GM19328 (cell line): ENCODE data around the gene LRPPRC.

Experiments
- ATAC-seq: cut with Tn5 transposase; IDR thresholded peaks from one replicate; pipeline ENCODE4 v1.9.1; 2021; ENCODE audit warnings: mild to moderate bottlenecking, moderate library complexity; ENCODE audit not compliant: unreplicated experiment

LRPPRC gene

DNA sequence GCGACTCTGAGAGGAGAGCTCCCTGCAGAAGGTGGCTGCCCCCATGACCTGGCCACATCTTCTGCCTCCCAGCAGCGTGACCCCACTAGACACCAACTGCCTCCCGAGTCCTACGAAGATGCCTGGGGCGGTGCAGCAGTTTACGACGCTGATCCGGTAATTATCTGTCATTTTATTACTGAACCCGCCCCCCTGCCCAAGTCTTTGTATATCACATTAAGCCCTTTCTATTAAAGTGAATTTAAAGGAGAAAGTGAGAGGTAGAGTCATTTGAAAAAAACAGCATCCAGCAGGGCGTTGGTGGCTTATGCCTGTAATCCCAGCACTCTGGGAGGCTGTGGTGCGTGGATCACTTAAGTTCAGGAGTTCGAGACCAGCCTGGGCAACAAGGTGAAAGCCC, 123.6 kb downstream of the LRPPRC start:
- ATAC-seq, result no peak

DNA sequence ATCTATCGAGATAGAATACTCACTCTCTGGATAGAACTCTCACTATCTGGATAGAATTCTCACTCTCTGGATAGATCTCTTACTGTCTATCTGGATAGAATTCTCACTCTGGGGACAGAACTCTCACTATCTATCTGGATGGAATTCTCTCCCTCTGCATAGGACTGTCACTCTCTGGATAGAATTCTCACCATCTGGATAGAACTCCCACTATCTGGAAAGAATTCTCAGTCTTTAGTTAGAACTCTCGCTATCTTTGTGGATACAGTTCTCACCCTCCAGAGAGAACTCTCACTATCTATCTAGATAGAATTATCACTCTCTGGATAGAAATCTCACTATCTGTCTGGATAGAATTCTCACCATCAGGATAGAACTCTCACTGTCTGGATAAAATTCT, 140.5 kb downstream of the LRPPRC start:
- ATAC-seq, result no peak

DNA sequence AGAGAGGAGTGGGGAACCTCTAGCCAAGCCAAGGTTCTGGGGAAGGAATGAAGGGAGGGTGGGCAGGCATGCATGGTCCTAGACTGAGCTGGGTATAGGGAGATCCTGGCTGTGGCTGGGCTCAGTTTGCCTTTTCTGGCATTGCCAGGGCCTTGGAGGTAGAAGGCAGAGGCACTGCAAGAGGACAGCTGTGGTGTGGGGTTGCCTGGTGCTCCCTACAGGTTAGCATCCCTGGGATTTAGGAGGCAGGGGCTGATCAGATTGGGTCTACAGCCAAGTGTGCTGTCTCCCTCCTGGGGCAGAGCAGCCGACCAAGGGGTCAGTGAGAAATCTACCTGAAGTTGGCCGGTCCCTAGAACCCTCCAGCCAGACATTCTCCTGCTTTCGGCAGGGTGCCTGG, 141.1 kb downstream of the LRPPRC start:
- ATAC-seq, result no peak

DNA sequence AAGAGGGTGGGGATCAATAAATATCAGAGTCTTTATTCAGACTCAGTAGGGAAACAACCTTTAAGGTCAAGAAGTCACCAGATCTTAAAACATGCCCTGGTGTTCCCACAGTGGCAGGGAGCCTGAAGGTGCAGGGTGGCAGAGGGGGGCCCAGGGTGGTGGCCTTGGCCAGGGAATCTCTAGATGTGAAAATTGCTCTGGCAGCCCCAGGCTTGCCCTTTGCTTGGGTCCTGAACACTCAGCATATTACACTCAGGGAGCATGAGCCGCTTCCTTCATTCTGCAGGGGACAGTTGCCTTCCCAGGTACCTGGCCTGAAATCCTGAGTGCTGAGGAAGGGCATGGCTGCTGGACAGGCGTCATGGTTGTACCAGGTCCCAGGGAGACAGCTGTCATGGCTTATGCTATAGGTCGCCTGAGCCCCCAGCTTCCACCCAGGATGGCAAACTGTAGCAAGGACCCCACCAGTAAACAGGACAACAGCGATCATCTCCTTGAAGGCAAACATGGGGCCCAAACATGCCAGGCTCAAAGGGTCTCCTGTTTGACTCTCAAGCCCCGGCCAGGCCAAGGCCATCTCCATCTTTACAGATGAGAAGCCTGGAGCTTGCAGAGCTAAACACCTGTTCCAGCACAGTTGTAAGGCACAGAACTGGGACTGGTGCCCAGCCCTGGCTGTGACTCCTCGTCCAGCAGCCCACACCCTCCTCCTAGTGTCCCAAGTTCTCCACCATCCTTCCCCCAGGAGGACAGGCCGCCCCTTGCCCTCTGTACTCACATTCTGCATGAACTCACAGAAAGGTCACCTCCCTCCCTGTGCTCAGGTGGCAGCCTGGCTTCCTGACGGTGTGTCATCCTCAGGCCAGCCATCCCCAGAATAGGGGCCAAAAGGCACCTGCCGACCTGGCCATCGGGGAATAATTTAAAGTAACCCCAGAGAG, 142.4 kb downstream of the LRPPRC start:
- ATAC-seq, result no peak

DNA sequence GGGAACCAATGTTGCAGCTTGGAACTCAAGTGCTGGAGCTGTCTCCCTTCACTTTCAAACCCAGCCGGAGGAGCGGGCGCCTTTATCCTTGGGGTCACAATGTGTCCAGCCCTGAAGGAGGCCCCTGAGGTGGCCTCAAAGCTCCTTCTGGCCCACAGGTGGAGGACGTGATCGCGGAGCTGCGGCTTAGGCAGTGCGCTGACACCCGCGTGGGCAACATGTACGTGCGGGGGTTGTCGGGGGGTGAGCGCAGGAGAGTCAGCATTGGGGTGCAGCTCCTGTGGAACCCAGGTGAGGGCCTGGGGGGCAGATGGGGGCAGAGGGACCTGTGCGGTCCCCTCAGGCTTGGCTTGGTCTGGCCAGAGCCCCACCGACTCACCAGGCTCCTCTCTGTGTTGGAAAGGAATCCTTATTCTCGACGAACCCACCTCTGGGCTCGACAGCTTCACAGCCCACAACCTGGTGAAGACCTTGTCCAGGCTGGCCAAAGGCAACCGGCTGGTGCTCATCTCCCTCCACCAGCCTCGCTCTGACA, 143.5 kb downstream of the LRPPRC start:
- ATAC-seq, result no peak

DNA sequence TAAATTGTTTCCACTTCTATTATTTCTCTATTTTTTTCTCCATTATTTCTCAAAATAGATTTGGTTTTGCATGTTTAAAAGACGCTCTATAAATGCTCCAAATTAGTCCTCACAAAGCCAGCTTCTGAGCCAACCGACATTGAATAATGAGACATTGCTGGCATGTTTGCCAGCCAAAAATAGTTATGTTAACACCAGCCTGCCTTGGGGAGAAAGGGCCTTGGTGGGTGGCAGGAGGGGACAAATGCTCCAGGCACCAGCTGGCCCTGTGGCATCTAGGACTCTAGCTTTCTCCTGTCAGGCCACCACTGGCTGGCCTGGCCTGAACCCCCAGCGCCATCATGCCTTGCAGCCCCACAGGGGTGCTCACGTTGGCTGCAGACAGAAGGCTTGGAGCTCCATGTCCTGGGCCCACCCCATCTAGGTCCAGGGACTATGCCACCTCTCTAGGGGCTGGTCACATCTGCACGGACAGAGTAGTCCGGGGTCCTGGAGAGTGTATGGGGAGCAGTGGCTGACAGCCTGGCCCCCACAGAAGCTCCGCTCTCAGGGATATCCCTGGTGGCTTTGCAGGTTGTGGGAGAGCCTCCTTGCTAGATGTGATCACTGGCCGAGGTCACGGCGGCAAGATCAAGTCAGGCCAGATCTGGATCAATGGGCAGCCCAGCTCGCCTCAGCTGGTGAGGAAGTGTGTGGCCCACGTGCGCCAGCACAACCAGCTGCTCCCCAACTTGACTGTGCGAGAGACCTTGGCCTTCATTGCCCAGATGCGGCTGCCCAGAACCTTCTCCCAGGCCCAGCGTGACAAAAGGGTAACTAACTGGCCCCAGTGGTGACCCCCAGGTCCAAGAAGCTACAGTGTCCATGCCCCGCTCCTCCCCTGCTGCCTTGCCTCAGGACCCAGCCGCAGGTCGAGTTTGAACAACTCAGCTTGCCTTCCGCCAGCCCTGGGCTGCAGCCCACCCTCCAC, 144.5 kb downstream of the LRPPRC start:
- no peak for ATAC-seq

DNA sequence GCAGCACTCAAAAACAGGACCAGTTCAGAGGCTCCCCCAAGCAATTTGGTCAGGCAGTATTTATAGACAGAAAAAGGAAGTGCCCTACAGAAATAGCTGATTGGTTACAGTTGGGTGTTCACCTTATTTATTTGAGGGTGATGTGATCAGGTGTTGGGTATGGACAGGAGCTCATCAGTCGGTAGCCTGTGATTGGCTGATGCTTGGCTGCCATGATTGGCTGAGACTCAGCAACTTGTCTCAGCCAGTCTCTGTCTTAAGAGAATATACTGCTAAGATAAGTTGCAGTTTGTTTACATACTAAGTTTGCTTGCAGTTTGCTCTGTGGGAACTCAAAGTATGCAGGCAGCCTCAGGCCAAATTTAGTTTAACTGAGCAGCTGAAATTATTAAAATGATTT, 147.6 kb downstream of the LRPPRC start:
- ATAC-seq, result no peak

DNA sequence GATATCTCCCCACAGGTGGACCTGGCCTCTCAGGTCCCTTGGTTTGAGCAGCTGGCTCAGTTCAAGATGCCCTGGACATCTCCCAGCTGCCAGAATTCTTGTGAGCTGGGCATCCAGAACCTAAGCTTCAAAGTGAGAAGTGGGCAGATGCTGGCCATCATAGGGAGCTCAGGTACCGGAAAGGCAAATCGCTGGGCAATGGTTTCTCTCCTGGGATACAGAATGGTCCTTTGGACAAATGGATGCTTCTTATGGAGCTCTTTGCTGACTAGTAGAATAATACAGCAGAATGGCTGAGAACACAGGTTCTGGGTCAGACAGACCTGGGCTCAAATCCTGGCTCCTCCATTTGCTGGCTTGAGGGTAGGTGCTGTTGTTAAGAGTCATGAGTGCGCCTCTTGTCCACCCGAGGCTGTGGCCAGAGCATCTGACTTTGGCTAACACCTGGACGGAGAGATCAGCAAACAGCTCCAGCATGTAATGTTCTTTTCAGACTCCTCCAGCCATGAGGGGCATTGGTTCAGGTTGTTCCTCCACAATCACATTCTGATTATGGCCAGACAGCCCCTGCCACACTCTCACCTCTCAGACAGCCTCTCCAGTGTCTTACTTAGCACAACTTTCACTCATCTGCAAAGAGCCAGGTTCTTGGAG, 149.5 kb downstream of the LRPPRC start:
- ATAC-seq, result no peak

DNA sequence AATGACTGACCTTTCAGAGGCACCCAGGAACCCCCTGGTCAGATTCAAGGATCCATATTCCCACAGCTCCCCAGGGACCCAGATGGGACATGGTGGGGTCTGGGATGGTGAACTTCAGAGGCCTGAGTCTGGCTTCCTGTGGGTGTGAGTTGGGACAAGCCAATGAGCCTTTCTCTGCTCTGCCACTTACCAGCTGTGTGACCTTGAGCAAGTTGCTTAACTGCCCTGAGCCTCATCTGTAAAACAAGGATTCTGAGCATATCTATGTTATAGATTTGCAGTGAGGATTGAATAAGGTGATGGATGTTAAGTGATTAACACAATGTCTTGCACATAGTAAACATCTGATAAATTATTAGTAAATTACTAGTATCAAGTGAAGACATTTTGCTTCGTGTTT, 150.6 kb downstream of the LRPPRC start:
- ATAC-seq, result no peak

DNA sequence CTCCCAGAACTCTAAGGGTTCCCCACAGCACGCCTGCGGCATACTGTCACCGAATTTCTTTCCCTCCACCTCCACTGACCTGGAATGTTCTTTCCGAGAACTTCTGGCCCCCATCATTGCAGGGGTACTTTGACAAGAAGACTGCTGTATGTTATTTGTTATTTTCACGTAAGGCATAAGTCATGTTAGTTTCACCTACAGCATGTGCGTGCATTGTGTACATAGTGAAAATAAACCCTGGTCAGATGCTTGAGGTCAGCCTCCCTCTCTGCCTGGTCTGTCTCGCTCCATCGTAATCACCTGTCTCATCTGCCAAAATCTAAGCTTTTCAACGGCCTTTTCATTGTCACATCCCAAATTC, 152.9 kb downstream of the LRPPRC start:
- ATAC-seq, result no peak

DNA sequence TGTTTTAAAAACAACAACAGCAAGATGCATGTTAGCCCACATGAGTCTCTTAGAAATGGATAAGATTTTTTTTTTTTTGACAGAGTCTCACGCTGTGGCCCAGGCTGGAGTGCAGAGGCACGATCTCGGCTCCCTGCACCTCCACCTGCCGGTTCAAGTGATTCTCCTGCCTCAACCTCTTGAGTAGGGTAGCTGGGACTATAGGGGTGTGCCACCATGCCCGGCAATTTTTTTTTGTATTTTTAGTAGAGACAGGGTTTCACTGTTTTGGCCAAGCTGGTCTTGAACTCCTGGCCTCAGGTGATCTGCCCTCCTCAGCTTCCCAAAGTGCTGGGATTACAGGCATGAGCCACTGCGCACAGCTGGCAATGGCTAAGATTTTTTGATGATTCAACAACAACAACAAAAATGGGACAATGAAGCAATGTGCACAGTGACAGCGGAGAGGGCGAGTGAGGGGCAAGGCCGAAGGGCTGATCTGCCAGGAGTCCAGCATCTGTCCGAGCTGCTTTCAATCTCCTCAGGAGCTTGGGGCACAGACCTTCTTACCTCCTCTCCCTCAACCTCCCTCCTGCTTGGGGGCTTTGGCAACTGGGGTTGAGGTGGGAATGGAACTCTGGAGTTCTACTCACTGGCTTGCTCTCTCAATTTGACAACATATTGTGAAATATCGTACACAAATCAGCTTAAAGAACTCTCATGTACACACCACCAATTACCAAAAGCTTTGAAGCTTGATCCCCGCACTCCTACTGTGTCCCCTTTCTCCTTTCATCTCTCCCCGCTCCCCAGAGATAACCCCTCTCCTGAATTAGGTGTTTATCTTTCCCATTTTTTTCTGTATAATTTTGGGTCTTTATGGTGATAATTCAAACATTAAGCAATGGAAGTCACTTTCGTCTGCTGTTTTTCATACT, 153.6 kb downstream of the LRPPRC start:
- ATAC-seq, result no peak

DNA sequence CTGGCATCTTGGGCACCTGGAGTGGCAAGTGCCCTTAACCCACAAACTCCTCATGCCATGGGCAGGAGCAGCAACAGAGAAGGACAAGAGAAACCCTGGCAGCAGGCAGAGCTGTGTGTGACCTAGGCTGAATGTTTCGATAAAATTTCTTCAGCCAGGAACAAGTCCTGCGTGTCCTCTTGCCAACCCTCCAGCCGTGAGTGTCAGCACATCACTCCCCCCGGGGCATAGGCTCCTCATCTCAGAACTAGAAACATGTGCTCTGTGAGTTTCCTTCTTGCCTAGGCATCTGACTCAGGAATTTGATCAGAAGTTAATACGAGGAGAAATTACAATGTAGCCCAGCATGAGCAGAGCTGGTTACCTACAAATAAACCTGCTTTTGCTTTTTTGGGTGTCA, 154.8 kb downstream of the LRPPRC start:
- no peak for ATAC-seq

DNA sequence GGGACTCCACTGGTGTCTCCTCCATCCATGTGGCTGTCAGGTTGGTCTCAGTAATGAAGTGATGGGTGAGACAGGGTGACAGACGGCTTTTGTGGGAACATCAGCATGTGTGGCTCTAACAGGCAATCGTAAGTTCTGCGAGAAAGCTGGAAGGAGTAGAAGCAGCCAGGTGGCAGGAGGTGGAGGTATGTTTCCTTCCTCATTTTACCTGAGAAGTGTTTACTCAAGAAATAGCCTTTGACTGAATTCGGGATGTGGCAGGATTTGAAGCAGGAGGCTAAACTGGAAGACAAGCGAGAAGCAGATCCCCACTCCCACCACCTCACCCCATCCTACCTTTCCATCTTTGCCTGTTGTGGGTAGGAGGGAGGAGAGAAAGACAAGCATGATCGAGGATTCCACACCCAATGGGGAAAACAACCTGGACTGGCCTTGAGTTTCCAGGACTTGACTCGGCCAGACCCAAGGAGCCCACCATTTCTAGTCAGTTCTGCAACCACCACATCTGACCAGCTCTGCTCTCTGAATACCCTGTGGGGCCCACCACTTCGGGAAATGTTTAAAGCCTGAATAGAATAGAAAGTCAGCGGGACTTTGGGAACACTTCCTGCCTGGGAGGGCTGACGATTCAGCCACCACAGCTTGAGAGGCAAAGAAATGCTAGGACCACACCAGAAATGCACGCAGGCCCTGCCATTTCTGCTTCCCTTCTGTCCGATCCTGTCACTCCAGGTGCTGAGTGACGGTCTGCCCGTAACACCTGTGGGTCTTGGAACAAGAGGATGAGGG, 155.8 kb downstream of the LRPPRC start:
- no peak for ATAC-seq

DNA sequence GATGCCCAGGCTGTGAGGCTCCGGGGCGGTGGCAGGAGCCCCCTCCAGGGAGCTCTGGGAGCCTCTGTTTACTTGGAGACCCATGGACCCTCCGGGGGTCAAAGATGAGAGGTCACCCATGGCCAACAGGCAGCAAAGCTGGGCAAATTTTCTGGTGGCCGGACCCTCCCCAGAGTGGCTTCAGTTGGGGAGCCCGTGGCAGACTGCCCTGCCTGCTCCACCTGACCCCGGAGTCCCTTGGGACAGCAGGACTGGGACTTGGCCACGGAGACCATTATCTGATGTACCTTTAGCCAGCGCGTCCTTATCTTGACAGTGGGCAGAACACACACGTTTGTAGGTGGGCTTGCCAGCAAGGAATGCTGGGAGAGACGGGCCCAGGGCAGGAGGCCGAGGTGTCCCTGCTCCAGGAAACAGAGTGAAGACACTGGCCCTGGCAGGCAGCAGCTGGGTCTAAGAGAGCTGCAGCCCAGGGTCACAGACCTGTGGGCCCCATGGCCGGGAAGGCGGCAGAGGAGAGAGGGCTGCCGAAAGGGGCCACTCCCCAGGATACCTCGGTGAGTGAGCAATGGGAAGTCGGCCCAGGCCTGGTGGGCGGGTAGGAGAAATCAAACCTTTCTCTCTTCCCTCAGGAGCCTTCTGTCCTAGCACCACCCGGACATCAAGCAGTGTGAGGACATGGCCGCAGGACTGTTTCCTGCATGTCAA, 157.1 kb downstream of the LRPPRC start, which contains the start of the genes ABCG5 and ABCG8:
Gene ABCG5 (minus strand): TSS at position 280 of the 708 bp plus-strand sequence. CDS start 160 bp downstream, at position 120.
Gene ABCG8 (plus strand): TSS at position 412 of the 708 bp plus-strand sequence. CDS start 83 bp downstream, at position 495.
- ATAC-seq, result no peak

DNA sequence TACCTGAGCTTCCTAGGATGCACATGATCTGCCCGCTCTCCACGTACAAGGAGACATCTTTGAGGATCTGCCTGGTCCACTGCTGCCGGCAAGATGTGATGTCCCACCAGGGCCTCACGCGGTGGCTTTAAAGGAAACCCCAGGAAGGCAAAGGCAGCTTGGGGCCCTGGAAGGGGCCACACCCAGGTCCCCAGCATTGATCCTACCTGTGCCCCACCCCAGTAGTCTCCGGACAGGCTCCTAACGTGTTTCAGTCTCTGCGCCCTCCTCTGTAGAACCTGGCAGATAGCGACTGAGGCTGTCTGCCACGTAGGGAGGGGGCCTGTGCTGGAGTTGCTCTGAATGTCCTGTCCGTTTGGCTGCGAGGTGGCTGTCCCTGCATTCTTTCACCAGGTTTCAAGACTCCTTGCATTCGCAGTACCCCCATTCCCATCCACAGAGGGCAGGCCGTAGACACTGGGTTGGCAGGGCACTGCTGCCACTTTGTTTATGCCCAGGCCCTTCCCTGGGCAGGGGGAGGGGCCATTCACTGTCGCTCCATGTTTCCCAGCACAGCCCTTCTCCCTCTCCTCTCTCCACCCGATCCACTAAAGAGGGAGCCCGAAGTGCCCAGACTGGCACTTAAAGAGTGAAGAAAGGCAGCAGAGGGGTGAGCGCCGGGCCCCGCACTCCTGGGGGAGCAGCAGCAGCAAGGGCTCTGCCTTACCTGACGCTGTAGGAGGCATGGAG, 157.8 kb downstream of the LRPPRC start:
- no peak for ATAC-seq

DNA sequence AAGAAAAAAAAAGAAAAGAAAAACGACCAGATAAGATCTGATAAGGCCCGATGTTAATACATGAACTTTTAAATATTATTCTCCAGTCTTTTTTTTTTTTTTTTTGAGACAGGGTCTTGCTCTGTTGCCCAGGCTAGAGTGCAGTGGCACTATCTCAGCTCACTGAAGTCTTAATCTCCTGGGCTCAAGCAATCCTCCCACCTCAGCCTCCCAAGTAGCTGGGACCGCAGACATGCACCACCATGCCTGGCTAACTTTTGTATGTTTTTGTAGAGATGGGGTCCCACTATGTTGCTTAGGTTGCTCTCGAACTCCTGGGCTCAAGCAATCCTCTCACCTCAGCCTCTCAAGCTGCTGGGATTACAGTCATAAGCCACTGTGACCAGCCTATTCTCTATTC, 158.8 kb downstream of the LRPPRC start:
- no peak for ATAC-seq
